ENCODE data around the gene APOBEC3G. TPM values are rescaled to one million over a fixed set of nuclear protein-coding genes. Genes with fewer than 3 reads are reported as not detected.
A peak's percentile ranks its signal among the peaks of the same experiment; 100 is the strongest.
"Not testable (repeated sequence)": the region's sequence is repeated elsewhere in the genome, so short reads cannot be mapped to it uniquely, and the experiment has no call there.

Gene APOBEC3G
- total RNA-seq: 10 to 100 TPM in 2 of 4 donors, 1 to 10 TPM in 2; 7.2 to 17.7 (median 9.9) TPM

DNA sequence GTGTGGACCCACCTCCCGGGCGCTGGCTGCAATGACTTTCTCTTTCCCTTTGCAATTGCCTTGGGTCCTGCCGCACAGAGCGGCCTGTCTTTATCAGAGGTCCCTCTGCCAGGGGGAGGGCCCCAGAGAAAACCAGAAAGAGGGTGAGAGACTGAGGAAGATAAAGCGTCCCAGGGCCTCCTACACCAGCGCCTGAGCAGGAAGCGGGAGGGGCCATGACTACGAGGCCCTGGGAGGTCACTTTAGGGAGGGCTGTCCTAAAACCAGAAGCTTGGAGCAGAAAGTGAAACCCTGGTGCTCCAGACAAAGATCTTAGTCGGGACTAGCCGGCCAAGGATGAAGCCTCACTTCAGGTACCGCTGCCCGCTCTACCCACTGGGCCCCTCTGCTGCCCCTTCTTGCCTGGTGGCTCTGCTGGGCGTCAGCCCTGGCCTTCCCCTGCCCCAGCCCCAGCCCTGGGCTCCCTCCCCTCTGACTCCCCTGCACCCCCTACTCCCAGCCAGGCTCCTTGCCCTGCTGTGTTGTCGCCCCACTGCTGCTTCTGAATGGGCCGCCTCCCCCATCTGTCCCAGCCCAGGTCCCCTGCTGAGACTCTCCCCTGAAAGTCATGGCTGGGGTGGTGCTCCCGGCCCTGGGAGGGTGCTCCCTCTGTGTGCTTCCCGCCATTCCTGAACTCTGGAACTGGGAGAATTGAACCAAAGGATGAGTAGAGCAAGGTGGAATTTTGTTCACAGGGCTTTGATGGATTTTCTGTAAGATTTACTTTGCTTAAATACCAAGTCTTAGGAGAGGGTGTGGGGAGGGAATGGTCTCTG lies at the start of gene APOBEC3G:
APOBEC3G (plus strand) TSS at position 250 of the 815 bp plus-strand sequence; CDS start at position 337, 87 bp downstream.
- intact Hi-C loops (cut with DNase I); H3K27me3 ChIP-seq; H3K9me3 ChIP-seq; H3K36me3 ChIP-seq: not testable (repeated sequence)
- DNase-seq: peak; percentile 53 to 56
- TF ChIP-seq POLR2A (IDR thresholded peaks at IDR 0.05): peak in 1 of 2 donors; percentile 37
- Histone ChIP-seq H3K4me1 (peaks cover 6 to 12% of the 10 kb centered on the region in 2 donors), H3K27ac (peak within 1 kb of the TSS; percentile 1 to 74 (median 68)), H3K4me3 (replicated peaks in 1 of 3) (peak within 1 kb of the TSS in 1 of 3 donors; percentile 35)
- WGBS, 2 donors: 18 to 22% methylated on average over 9 to 12 of the region's 17 CpGs

DNA sequence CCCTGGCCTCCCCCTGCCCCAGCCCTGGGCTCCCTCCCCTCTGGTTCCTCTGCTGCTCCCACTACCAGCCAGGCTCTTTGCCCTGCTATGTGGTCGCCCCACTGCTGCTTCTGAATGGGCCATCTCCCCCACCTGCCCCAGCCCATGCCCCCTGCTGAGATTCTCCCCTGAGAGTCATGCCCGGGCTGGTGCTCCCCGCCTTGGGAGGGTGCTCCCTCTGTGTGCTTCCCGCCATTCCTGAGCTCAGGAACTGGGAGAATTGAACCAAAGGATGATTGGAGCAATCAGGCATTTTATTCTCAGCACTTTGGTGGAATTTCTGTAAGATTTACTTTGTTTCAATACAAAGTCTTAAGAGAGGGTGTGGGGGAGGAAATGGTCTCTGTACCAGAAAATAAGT lies 49.4 kb upstream of the APOBEC3G start:
- intact Hi-C loops (cut with DNase I): no loop called here
- TF ChIP-seq, protein P1, sequence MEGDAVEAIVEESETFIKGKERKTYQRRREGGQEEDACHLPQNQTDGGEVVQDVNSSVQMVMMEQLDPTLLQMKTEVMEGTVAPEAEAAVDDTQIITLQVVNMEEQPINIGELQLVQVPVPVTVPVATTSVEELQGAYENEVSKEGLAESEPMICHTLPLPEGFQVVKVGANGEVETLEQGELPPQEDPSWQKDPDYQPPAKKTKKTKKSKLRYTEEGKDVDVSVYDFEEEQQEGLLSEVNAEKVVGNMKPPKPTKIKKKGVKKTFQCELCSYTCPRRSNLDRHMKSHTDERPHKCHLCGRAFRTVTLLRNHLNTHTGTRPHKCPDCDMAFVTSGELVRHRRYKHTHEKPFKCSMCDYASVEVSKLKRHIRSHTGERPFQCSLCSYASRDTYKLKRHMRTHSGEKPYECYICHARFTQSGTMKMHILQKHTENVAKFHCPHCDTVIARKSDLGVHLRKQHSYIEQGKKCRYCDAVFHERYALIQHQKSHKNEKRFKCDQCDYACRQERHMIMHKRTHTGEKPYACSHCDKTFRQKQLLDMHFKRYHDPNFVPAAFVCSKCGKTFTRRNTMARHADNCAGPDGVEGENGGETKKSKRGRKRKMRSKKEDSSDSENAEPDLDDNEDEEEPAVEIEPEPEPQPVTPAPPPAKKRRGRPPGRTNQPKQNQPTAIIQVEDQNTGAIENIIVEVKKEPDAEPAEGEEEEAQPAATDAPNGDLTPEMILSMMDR (IDR thresholded peaks at IDR 0.05): no peak
- TF ChIP-seq POLR2A (IDR thresholded peaks at IDR 0.05): no peak
- 66 to 77% methylated on average over 4 of the region's 4 CpGs for WGBS, 2 donors
- Histone ChIP-seq H3K9me3 (no peaks in the 10 kb centered on the region), H3K4me3 (replicated peaks in 1 of 3) (no peak overlapping the region), H3K4me1 (no peaks in the 10 kb centered on the region), H3K27ac (no peak overlapping the region), H3K27me3 (no peaks in the 10 kb centered on the region), H3K36me3 (no peaks in the 10 kb centered on the region)
- DNase-seq: no peak

DNA sequence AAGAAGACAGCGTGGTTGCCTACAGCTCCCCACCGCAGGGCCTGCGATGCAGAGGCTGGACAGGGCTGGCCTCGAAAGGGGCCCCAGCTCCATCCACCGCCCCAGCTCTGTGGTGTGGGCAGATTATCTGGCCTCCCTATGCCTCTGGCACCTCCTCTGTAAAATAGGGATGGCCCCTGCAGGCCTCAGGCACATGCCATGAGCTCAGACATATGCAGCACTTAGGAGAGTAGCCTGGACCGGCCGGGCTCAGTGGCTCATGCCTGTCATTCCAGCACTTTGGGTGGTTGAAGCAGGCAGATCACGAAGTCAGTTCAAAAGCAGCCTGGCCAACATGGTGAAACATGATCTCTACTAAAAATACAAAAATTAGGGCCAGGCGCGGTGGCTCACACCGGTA lies 48.8 kb upstream of the APOBEC3G start:
- Histone ChIP-seq H3K27me3 (no peaks in the 10 kb centered on the region), H3K27ac (no peak overlapping the region), H3K36me3 (no peaks in the 10 kb centered on the region), H3K9me3 (no peaks in the 10 kb centered on the region), H3K4me3 (replicated peaks in 1 of 3) (no peak overlapping the region), H3K4me1 (no peaks in the 10 kb centered on the region)
- DNase-seq: no peak
- intact Hi-C loops (cut with DNase I): no loop called here
- WGBS, 2 donors: 85 to 96% methylated on average over 11 of the region's 11 CpGs
- TF ChIP-seq, protein P1 (IDR thresholded peaks at IDR 0.05): no peak
- no peak for TF ChIP-seq POLR2A (IDR thresholded peaks at IDR 0.05)

DNA sequence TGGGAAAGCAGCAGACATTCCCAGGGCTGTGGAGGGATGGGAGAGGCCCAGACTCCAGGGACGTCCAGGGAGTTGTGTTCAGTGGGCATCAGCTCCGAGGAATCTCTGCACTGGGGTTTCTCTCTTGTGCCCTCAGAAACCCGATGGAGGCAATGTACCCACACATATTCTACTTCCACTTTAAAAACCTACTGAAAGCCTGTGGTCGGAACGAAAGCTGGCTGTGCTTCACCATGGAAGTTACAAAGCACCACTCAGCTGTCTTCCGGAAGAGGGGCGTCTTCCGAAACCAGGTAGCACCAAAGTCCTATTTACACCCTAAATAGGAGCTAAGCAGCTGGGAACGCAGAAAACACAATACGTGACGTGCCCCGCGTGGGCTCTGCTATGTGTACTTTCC lies 47.8 kb upstream of the APOBEC3G start:
- no peaks in the 10 kb centered on the region for H3K4me1 ChIP-seq
- no peaks in the 10 kb centered on the region for H3K36me3 ChIP-seq
- DNase-seq: no peak
- TF ChIP-seq, protein P1 (IDR thresholded peaks at IDR 0.05): no peak
- 87 to 93% methylated on average over 13 of the region's 13 CpGs for WGBS, 2 donors
- no peaks in the 10 kb centered on the region for H3K27me3 ChIP-seq
- no peaks in the 10 kb centered on the region for H3K9me3 ChIP-seq
- intact Hi-C loops (cut with DNase I): no loop called here
- no peak overlapping the region for H3K27ac ChIP-seq
- no peak overlapping the region for H3K4me3 ChIP-seq (replicated peaks in 1 of 3)

DNA sequence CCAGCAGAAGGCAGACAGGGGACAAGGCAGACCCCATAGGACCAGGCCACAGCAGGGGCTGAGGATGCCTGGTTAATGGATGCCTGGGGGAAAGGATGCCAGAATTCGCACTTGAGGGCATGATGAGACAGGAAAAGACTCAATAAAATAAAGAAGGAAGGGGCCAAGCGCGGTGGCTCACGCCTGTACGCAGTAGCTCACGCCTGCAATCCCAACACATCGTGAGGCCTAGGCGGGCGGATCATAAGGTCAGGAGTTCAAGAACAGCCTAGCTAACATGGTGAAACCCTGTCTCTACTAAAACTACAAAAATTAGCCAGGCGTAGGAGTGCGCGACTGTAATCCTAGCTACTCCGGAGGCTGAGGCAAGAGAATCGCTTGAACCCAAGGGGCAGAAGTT lies 46.4 kb upstream of the APOBEC3G start:
- no peaks in the 10 kb centered on the region for H3K27me3 ChIP-seq
- TF ChIP-seq, protein P1 (IDR thresholded peaks at IDR 0.05): no peak
- no peak for TF ChIP-seq POLR2A (IDR thresholded peaks at IDR 0.05)
- H3K9me3 ChIP-seq: no peaks in the 10 kb centered on the region
- no peak overlapping the region for H3K4me3 ChIP-seq (replicated peaks in 1 of 3)
- H3K36me3 ChIP-seq: no peaks in the 10 kb centered on the region
- H3K27ac ChIP-seq: no peak overlapping the region
- no peaks in the 10 kb centered on the region for H3K4me1 ChIP-seq
- intact Hi-C loops (cut with DNase I): no loop called here
- WGBS, 2 donors: 89 to 91% methylated on average over 14 of the region's 14 CpGs
- DNase-seq: no peak

DNA sequence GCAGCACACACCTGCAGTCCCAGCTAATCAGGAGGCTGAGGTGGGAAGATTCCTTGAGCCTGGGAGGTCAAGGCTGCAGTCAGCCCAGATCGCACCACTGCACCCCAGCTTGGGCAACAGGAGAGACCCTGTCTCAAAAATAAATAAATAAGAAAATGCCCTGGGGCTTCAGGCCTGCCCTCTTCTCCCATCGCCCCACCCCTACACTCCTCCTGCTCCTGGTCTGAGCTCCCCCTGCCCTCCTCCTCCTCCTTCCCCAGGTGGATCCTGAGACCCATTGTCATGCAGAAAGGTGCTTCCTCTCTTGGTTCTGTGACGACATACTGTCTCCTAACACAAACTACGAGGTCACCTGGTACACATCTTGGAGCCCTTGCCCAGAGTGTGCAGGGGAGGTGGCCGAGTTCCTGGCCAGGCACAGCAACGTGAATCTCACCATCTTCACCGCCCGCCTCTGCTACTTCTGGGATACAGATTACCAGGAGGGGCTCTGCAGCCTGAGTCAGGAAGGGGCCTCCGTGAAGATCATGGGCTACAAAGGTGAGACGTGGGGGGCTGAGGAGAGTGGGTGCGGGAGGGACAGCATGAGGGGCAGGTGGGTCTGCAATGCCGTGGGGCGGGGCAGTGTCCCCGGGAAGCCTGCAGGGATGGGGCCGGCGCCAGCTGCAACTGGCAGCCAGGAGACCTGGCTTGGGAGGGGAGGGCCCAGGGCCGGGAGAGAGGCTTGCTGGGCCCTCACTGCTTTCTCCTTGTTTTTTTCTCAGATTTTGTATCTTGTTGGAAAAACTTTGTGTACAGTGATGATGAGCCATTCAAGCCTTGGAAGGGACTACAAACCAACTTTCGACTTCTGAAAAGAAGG lies 45.4 kb upstream of the APOBEC3G start:
- H3K27ac ChIP-seq; H3K4me3 ChIP-seq (replicated peaks in 1 of 3); H3K9me3 ChIP-seq; DNase-seq; intact Hi-C loops (cut with DNase I); H3K27me3 ChIP-seq; H3K4me1 ChIP-seq; H3K36me3 ChIP-seq: not testable (repeated sequence)
- WGBS, 2 donors: 71 to 81% methylated on average over 5 to 15 of the region's 18 CpGs

DNA sequence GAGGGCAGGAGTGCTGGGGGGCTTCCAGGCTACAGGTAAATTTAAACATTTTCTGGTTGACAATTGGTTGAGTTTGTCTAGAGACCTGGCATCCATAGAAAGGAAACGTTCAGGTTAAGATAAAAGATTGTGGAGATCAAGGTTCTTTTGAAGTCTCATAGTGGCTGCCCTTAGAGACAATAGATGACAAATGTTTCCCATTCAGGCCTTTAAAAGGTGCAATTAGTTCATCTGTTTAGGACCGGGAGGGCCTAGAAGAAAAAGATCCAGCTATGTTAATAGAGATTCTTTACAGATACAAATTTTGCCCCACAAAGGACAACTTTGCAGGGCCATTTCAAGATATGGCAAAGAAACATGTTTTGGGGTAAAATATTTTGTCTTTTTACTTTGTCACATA lies 40.0 kb upstream of the APOBEC3G start:
- whole genome bisulfite sequencing, 2 donors: 51 to 53% methylated on average over 2 of the region's 2 CpGs
- H3K4me1 ChIP-seq: peaks cover 10% of the 10 kb centered on the region in 2 donors
- H3K9me3 ChIP-seq; intact Hi-C loops (cut with DNase I); H3K27me3 ChIP-seq; H3K36me3 ChIP-seq; H3K4me3 ChIP-seq (replicated peaks in 1 of 3); H3K27ac ChIP-seq; DNase-seq: not testable (repeated sequence)

All from thyroid gland (tissue), 4 donors.